IPS-NIHi7 (cell line): ENCODE results near the gene SEMA3F.
A peak's percentile ranks its signal among the peaks of the same experiment; 100 is the strongest.

Experiments used
- DNase-seq: peaks from one replicate; pipeline ENCODE4 v3.0.0; 2012; ENCODE audit warnings: mixed read lengths; ENCODE audit errors: extremely low spot score

Gene SEMA3F

GRCh38 chr3:50155891-50156290 is 767 bp downstream of the SEMA3F start:
- no peak for DNase-seq

GRCh38 chr3:50156549-50157493 is 1.7 kb downstream of the SEMA3F start:
- peak; percentile 68 for DNase-seq

- DNase-seq = no peak
Measured at GRCh38 chr3:50157827-50158529, 2.9 kb downstream of the SEMA3F start.

DNA sequence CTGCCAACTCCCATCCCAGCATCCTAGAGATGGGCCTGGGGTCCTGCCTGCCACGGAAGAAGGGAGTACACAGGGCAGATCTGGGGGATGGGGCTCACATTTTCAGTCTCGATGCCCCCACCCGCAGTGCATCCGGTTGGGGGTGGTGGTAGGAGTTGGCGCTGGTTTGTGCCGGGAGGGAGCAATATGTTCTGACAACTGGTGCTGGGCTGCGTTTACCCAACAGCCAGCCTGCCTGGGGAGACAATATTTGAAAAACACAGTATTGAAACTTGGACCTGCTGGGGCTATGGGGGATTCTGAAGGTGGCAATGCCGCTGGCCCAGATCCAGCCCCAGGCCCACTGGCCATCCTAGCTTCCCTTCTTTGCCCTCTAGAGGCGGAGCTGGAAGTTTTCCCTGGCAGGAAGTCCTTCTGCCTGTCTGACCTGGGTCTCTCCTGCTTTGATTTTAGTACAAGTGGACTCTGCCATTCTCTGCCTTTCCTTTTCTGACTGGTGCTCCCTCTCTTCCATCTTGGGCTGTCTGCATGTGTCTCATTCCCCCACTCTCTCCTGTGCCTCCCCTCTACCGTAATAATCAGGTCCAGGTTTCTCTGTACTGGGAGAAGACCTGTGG is 3.5 kb downstream of the SEMA3F start:
- no peak for DNase-seq

GRCh38 chr3:50160561-50160983 is 5.4 kb downstream of the SEMA3F start:
- DNase-seq = no peak

DNA sequence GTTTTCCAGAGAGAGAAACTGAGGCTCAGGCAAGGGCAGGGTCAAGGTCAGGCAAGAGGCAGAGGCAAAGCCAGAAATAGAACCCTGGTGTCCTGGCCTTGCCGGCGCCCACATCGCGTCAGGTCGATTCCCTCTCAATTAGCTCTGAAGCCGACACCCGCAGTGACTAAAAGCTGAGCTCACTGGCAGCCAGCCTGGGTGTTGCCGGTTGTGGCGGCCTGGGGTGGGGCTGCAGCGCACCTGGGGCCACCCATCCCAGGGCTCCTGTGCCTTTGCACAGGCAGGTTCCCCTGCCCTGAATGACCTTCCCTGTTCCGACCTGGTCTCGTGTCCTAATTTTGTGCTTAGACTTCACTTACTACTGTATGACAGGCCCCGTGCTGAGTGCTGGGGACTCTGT is 6.2 kb downstream of the SEMA3F start:
- DNase-seq = no peak

DNA sequence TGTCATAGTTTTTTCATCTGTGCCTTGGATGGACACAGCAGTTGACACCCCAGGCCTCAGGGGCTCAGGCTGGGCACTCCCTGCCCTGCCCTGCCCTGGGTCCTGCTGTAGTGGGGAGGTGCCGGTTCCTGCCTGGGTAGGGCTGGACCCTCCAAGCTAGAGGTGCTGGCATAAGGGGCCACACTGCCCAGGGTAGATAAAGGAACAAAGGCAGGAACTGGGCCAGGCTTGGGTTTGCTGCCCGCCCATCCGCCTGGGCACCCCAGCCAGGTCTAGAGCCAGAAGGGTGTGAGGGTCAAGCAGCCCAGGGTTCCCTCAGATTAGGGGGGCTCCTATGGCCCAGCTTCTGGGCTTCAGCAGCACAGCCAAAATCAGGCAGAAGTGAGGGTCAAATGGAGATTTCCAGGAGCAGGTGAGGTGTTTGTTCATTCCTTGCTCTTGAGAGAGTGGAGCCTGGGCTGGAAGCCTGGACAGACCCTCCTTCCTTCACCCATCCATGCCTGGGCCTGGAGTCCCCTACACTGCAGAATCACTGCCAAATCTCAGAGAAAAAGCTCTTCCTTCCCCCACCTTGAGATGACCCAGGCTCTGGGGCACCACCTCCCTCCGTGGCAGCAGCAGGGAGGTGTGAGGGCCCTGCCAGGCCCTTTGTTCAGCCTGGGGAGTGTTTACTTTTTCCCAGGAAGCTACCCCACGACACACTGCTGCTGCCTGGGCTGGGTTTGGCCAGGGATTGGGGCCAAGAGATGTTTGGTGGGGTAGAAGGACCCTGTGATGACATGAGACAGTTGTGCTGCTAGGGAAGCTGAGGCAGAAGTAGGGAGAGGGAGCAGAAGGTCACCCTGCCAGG is 7.1 kb downstream of the SEMA3F start:
- DNase-seq = no peak

DNA sequence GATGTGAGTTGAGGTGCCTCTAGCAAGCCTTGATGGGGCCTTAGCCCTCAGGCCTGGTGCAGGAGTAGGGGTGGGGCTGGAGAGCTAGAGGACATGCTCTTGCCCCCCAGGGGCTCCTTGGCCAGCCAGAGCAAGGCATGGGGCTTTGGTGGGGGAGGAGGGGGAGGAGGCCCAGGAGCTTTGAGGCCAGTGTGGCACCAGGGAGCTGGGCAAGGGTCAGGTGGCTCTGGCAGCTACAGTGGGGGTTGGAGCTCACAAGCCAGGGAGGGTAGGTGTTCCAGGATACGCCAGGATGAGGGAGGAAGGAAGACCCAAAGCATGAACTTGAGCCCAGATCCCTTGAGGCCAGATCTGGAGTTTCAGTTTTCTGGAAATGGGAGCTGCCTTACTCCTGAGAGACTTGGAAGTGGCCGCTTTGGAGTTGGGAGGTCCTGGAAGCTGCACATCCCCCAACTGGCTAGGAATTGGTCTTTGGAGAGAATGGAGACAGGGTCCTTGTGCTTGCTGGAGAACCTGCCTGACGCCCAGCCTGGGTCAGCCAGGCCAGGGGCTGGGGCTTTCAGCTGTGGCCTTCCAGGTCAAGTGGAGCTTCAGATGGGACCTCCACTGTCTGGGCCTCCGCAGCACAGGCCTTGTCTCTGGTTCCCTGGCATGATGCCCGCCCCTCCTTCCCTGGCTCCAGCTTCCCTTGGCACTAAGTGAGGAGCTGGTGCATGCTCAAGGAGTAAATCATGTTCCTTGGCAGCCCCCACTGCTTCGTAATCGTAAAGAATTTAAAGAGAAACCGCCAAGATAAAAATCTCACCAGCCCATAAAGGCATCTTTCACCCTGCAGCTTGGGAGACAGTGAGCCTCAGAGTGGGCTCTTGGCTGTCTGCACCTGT is 8.7 kb downstream of the SEMA3F start:
- DNase-seq = no peak

GRCh38 chr3:50164481-50164880 is 9.4 kb downstream of the SEMA3F start:
- no peak for DNase-seq

DNA sequence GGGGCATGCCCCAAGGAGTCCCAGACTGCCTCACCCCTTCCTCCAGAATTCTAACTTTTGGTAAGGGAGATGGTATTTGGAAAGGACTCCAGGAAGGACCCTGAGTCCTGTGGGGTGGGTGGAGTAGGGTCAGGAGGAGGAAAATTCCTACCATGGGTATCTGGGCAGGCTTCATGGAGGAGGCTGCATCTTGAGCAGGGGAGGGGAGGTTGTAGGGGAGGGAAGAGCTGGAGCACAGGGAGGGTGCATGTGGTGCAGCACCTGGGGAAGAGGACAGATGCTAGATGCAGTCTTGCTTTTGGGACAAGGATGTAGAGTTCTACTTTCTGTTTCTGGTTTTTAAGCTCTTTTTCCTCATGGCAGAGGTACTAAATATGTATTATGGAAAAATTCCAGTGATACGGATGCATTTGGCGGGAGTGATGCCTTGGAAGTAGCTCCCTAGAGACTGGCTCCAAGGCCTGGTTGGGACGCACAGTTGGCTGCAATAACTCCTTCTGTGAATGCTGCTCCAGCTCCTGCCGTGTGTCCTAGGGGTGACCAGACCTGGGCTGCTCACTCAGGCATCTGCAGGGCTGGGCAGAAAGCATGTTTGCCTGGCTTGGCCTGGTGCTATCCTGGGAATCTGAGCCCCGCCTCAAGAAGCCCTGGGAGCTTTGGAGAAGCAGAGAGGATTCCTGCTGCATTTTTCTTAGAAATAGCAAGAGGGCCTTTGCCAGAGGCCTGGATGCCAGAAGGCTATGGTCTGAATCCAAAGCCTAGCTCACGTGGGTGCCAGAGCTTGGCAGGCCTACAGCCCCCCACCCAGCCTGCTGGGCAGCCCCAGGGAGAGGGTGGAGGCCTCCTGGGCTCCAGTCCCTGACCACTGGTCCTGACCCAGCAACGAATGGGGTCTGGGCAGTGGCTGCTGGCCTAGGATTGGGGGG is 10.1 kb downstream of the SEMA3F start:
- no peak for DNase-seq

DNA sequence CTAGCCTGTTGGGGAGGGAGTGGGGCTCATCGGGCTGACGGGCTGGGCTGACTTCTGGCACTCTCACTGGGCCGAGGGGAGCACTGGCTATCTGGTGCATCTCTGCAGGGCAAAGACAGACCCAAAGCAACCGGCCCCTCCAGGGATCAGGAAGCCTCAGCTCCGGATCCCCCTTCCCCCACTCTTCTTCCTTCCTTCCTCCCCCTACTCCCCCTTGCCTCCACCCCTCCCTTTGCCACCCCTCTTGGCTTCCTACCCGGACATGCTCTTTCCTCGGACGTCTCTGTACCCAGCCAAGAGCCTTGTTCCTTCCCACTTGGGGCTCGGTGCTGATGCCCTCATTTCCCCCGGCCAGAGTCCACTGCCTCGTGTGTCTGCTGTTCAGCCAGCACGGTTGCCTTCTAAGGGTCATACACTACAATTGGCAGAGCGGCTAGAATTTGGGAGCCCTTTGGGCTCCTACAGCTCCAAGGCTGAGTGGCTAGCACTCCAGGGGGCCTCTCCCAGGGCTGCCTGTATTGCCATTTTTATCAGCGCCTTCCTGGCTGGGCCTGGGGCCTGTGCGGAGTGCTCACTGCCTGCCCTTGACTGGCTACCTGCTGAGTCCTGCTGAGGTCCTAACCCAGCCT is 10.9 kb downstream of the SEMA3F start:
- no peak for DNase-seq

DNA sequence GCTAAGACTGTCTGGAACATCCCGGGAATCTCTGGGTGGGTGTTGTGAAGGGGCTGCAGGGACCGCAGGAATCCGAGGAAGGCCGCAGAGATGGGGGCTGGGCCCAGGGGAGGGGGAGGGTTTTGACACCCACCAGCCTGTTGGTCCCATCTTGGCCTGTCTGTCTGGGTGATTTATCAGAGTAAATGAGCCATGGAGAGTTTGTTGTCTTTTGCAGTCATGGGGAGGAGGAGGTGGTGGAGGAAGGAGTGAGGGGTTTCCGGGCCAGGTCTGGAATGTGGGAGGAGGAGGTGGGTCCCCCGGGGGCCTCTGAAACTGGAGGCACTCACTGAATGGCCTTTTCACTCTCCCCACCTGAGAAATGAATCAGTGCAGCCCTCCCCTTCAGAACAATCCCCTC is 11.5 kb downstream of the SEMA3F start:
- no peak for DNase-seq

DNA sequence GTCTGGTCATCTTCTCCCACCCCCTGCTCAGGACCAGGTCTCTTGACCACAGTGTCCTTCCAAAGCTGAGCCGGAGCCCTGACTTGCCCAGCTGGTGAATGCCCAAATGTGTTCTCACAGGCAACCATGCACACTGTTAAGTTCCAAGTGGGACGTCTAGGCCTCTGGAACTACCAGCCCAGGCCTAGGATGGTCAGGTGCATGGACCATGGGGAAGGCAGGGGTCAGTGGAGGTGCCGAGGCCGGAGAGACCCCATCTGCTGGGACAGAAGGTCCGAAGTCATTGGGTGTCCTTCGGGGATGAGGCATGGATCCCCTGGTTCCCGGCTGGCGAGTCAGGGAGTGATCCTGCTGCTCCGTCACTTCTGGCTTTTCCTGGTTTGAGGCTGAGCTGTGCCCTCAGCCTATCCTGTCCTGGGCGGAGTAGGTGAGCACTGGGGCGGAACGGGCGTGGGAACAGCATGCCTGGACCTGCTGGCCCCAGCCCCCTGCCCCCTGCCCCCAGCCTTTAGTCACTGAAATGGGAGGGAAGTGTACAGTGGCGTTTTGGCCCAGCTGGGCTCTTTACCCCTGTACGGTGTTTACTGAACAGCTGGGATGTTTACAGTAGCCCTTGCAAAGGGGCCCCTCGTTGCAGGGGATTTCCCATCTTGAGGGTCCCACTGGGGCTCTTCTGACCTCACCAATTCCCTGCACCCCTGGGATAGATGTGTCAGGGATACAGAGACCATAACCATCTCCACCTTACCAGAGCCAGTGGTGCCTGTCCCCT is 12.1 kb downstream of the SEMA3F start:
- DNase-seq = no peak

- no peak for DNase-seq
Measured at GRCh38 chr3:50167841-50168209, 12.7 kb downstream of the SEMA3F start.

DNA sequence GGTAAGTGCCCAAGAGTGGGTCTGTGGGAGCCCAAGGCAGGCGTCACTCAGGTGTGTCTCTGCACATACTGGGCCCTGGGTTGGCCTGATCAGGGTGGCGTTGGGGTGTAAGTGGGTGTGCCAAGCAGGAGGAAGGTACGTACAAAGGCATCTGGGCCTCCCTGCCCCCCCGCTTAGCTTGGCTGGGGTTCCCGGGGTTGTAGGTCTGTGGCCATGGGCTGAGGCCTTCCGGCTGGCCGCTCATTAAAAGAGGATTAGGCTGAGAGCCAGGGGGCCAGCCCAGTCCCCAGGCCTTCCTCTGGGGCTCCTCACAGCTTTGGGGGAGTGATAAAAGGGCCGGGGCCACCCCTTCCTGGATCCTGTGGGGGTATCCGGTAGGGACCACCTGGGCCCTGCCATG is 13.3 kb downstream of the SEMA3F start:
- DNase-seq = no peak

GRCh38 chr3:50168791-50169190 is 13.7 kb downstream of the SEMA3F start:
- DNase-seq = no peak

GRCh38 chr3:50169232-50169832 is 14.2 kb downstream of the SEMA3F start:
- DNase-seq = no peak

- no peak for DNase-seq
Measured at GRCh38 chr3:50169858-50170257, 14.7 kb downstream of the SEMA3F start.
